KMS-11 (cell line): ENCODE data around the gene C10orf67.
"Not testable (repeated sequence)": the region's sequence is repeated elsewhere in the genome, so short reads cannot be mapped to it uniquely, and the experiment has no call there.

Experiments used
- H2AFZ ChIP-seq: fragments of 200-600 bp; sonication (generic); 2 replicates; pipeline ENCODE4 v1.6.1; 2016; ENCODE audit warnings: antibody characterized with exemption, mixed run types, low read depth
- H3K27ac ChIP-seq: fragments of 200-600 bp; sonication (generic); 2 replicates; pipeline ENCODE4 v1.6.1; 2016; ENCODE audit warnings: mild to moderate bottlenecking, mixed run types
- H3K27me3 ChIP-seq: fragments of 200-600 bp; sonication (generic); 2 replicates; pipeline ENCODE4 v1.6.1; 2017; ENCODE audit warnings: mild to moderate bottlenecking, low read depth, mixed run types, moderate library complexity; ENCODE audit not compliant: insufficient read depth
- H3K36me3 ChIP-seq: fragments of 200-600 bp; sonication (generic); 2 replicates; pipeline ENCODE4 v1.6.1; 2017; ENCODE audit warnings: mild to moderate bottlenecking, mixed run types; ENCODE audit not compliant: insufficient read depth
- H3K4me1 ChIP-seq: fragments of 200-600 bp; sonication (generic); 2 replicates; pipeline ENCODE4 v1.6.1; 2016; ENCODE audit warnings: mild to moderate bottlenecking, low read depth, mixed run types; ENCODE audit not compliant: poor library complexity, severe bottlenecking
- H3K4me2 ChIP-seq: fragments of 200-600 bp; sonication (generic); 2 replicates; pipeline ENCODE4 v1.7.0; 2016; ENCODE audit warnings: mild to moderate bottlenecking, mixed run types
- H3K4me3 ChIP-seq: fragments of 200-600 bp; sonication (generic); IDR thresholded peaks from 2 replicates; pipeline ENCODE4 v1.6.1; 2017; ENCODE audit warnings: low read depth, low read length, mixed read lengths; ENCODE audit not compliant: insufficient read depth
- H3K79me2 ChIP-seq: fragments of 200-600 bp; sonication (generic); 2 replicates; pipeline ENCODE4 v1.6.1; 2016; ENCODE audit warnings: low read depth, mixed run types; ENCODE audit not compliant: insufficient read depth
- H3K9ac ChIP-seq: fragments of 200-600 bp; sonication (generic); 2 replicates; pipeline ENCODE4 v1.6.1; 2016; ENCODE audit warnings: mild to moderate bottlenecking, mixed run types
- H4K20me1 ChIP-seq: fragments of 200-600 bp; sonication (generic); 2 replicates; pipeline ENCODE4 v1.6.1; 2016; ENCODE audit warnings: mild to moderate bottlenecking, mixed run types; ENCODE audit not compliant: insufficient read depth
- CTCF ChIP-seq: fragments of 200-600 bp; sonication (generic); conservative IDR thresholded peaks from 2 replicates; pipeline ENCODE4 v1.6.1; 2017; ENCODE audit warnings: low read depth, mild to moderate bottlenecking, antibody characterized with exemption, low read length, moderate library complexity, mixed read lengths

C10orf67 gene

DNA sequence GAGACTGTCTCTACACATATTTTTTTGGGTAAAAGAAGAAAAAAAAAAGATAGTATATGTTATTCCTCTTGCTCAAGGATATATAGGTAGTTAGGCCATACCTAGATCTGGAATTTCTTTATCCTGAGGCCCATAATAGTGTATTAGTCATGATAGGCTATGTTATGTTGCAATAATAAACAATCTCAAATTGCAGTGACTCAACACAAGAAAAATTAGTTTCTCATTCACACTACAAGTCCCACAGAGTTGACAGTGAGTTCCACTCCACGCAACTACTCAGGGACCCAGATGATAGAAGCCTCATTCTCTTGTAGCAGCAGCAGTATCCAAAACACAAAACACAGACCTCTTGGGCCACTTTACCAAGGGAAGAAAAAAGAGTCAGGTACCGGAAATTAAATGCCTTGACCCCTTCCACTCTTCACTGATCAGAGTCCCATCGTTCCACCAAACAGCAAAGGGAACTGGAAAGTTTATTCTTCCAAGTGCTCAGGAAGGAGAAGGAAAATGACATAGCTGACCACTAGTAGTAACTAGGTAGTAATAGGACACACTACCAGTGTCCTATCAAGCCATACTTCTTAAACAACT is 7.4 kb upstream of the C10orf67 start:
- Histone ChIP-seq H3K36me3 (no peaks in the 10 kb centered on the region), H3K4me1 (no peaks in the 10 kb centered on the region), H3K27me3 (no peaks in the 10 kb centered on the region), H3K4me3 (no peak overlapping the region), H4K20me1 (no peaks in the 10 kb centered on the region), H3K79me2 (no peaks in the 10 kb centered on the region), H3K27ac (no peak overlapping the region), H2AFZ (no peak overlapping the region), H3K9ac (no peak overlapping the region), H3K4me2 (no peak overlapping the region)
- no peak for TF ChIP-seq CTCF

- not testable (repeated sequence) for H3K9ac ChIP-seq, H3K4me2 ChIP-seq, H3K36me3 ChIP-seq, H4K20me1 ChIP-seq, H3K4me3 ChIP-seq, H3K27ac ChIP-seq, H3K27me3 ChIP-seq, H3K79me2 ChIP-seq, H2AFZ ChIP-seq, H3K4me1 ChIP-seq
These were observed 6.1 kb upstream of the C10orf67 start for GRCh38 chr10:23350706-23351105.

- H3K4me3 ChIP-seq: no peak overlapping the region
- H3K27ac ChIP-seq: no peak overlapping the region
- H2AFZ ChIP-seq: no peak overlapping the region
- TF ChIP-seq CTCF: no peak
- H3K79me2 ChIP-seq: no peaks in the 10 kb centered on the region
- H3K4me1 ChIP-seq: no peaks in the 10 kb centered on the region
- no peaks in the 10 kb centered on the region for H3K36me3 ChIP-seq
- H3K4me2 ChIP-seq: no peak overlapping the region
- H3K9ac ChIP-seq: no peak overlapping the region
- H3K27me3 ChIP-seq: no peaks in the 10 kb centered on the region
- H4K20me1 ChIP-seq: no peaks in the 10 kb centered on the region
These were observed 1.3 kb upstream of the C10orf67 start for GRCh38 chr10:23345861-23346260.

DNA sequence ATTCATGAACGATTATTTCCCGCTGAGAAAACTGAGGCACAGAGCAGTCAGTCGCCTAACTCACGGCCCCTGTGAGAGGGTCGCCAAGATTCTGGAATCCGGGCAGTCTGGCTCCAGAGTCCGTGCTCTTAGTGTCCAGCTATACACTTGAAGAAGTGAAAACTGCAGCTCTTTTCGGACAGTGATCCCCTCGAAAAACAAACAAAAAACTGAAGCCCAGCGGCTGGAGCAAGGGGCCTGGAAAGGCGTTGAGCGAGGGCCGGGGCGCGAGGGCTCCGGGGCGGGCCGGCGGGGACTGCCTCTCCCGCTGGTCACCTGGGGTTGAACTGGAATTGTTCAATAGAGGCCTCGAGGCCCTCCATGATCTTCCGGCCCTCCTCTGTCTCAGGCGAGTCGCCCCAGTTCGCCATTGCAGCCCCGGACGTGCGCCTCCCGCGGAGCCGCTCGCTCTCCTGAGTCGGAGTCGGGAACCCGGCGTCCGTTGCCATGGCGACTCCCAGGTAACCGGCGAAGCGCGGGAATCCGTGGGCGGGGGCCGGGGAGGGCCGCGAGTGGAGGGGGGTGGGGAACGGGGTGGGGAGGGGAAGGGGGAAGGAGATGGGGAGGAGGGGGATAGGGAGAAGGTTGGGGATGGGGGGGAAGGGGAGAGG is 881 bp downstream of the C10orf67 start:
- TF ChIP-seq CTCF: no peak
- Histone ChIP-seq H3K36me3 (no peaks in the 10 kb centered on the region), H3K9ac (no peak overlapping the region), H4K20me1 (no peaks in the 10 kb centered on the region), H3K79me2 (no peaks in the 10 kb centered on the region), H3K4me2 (no peak overlapping the region), H3K27ac (no peak overlapping the region), H2AFZ (no peak overlapping the region), H3K4me1 (no peaks in the 10 kb centered on the region), H3K27me3 (no peaks in the 10 kb centered on the region), H3K4me3 (no peak overlapping the region)

- H3K36me3 ChIP-seq: no peaks in the 10 kb centered on the region
- H2AFZ ChIP-seq: no peak overlapping the region
- no peaks in the 10 kb centered on the region for H3K79me2 ChIP-seq
- TF ChIP-seq CTCF: no peak
- H3K27me3 ChIP-seq: no peaks in the 10 kb centered on the region
- H3K4me1 ChIP-seq: no peaks in the 10 kb centered on the region
- H4K20me1 ChIP-seq: no peaks in the 10 kb centered on the region
- no peak overlapping the region for H3K4me3 ChIP-seq
- H3K9ac ChIP-seq: no peak overlapping the region
- H3K27ac ChIP-seq: no peak overlapping the region
- H3K4me2 ChIP-seq: no peak overlapping the region
These were observed 2.2 kb downstream of the C10orf67 start for GRCh38 chr10:23342213-23342884.
